Left lobe of liver (tissue), 2 donors: ENCODE data around the gene DHRS2. TPM values are rescaled to one million over a fixed set of nuclear protein-coding genes. Genes with fewer than 3 reads are reported as not detected.
A peak's percentile ranks its signal among the peaks of the same experiment; 100 is the strongest.

ENCODE experiments used
- ATAC-seq: fragments of 200-7000 bp; cut with Tn5 transposase; one replicate; pipeline ENCODE4 v1.9.1; 2020; ENCODE audit warnings: mild to moderate bottlenecking, moderate library complexity
- DNase-seq: peaks from one replicate; pipeline ENCODE4 v3.0.0-alpha.2; 2020; ENCODE audit warnings: low spot score
- total RNA-seq: library from RNA; stranded (reverse); gene quantifications from one replicate; pipeline ENCODE4 v1.2.1, GENCODE V29; 2021
- donor health status: DM: no; HTN: no; CAD: no; lungs with moderate emphysema.
- donor health status: DM: no; HTN: yes; CAD: no.

The DHRS2 gene
- total RNA-seq, 1 donor from 2014 or later: 6.2 TPM

GRCh38 chr14:23645812-23646647 is 9.9 kb downstream of the DHRS2 start:
- ATAC-seq (no peak), DNase-seq (no peak)

- ATAC-seq (no peak), DNase-seq (no peak)
Measured at GRCh38 chr14:23646648-23647549, 10.7 kb downstream of the DHRS2 start.

GRCh38 chr14:23647619-23648018 is 11.5 kb downstream of the DHRS2 start:
- no peak for DNase-seq
- no peak for ATAC-seq

GRCh38 chr14:23648764-23649460 is 12.7 kb downstream of the DHRS2 start:
- DNase-seq (no peak), ATAC-seq (no peak)

GRCh38 chr14:23650506-23650905 is 14.3 kb downstream of the DHRS2 start:
- DNase-seq (no peak), ATAC-seq (no peak)

GRCh38 chr14:23653051-23653450 is 16.9 kb downstream of the DHRS2 start:
- no peak for ATAC-seq
- DNase-seq: no peak

- DNase-seq: no peak
Measured at GRCh38 chr14:23654231-23654630, 18.1 kb downstream of the DHRS2 start.

GRCh38 chr14:23657959-23658470 is 21.9 kb downstream of the DHRS2 start:
- DNase-seq (no peak), ATAC-seq (no peak)

More at GRCh38 chr14:23654231-23654630, 18.1 kb downstream of the DHRS2 start:
- ATAC-seq: no peak

GRCh38 chr14:23660290-23661226 is 24.4 kb downstream of the DHRS2 start:
- peak; percentile 26 for DNase-seq
- no peak for ATAC-seq

- no peak for ATAC-seq
- no peak for DNase-seq
Measured at GRCh38 chr14:23661542-23661941, 25.4 kb downstream of the DHRS2 start.

GRCh38 chr14:23663127-23663526 is 27.0 kb downstream of the DHRS2 start:
- DNase-seq (no peak), ATAC-seq (no peak)

GRCh38 chr14:23663711-23664110 is 27.5 kb downstream of the DHRS2 start:
- ATAC-seq: no peak

GRCh38 chr14:23664207-23664885 is 28.2 kb downstream of the DHRS2 start:
- no peak for ATAC-seq
- DNase-seq: no peak

More at GRCh38 chr14:23663711-23664110, 27.5 kb downstream of the DHRS2 start:
- no peak for DNase-seq

- ATAC-seq (no peak), DNase-seq (no peak)
Measured at GRCh38 chr14:23665302-23666016, 29.3 kb downstream of the DHRS2 start.

GRCh38 chr14:23667134-23667533 is 31.0 kb downstream of the DHRS2 start:
- ATAC-seq: no peak
- no peak for DNase-seq

GRCh38 chr14:23669441-23669840 is 33.3 kb downstream of the DHRS2 start:
- ATAC-seq: no peak
- DNase-seq: no peak

- DNase-seq (no peak), ATAC-seq (no peak)
Measured at GRCh38 chr14:23670481-23670880, 34.3 kb downstream of the DHRS2 start.

GRCh38 chr14:23672200-23672599 is 36.0 kb downstream of the DHRS2 start:
- no peak for DNase-seq
- no peak for ATAC-seq

GRCh38 chr14:23675337-23675736 is 39.2 kb downstream of the DHRS2 start:
- ATAC-seq (no peak), DNase-seq (no peak)
